ENCODE results near the gene HSFY2.
"Not testable (repeated sequence)": the region's sequence is repeated elsewhere in the genome, so short reads cannot be mapped to it uniquely, and the experiment has no call there.

The HSFY2 gene, protein sequence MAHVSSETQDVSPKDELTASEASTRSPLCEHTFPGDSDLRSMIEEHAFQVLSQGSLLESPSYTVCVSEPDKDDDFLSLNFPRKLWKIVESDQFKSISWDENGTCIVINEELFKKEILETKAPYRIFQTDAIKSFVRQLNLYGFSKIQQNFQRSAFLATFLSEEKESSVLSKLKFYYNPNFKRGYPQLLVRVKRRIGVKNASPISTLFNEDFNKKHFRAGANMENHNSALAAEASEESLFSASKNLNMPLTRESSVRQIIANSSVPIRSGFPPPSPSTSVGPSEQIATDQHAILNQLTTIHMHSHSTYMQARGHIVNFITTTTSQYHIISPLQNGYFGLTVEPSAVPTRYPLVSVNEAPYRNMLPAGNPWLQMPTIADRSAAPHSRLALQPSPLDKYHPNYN

DNA sequence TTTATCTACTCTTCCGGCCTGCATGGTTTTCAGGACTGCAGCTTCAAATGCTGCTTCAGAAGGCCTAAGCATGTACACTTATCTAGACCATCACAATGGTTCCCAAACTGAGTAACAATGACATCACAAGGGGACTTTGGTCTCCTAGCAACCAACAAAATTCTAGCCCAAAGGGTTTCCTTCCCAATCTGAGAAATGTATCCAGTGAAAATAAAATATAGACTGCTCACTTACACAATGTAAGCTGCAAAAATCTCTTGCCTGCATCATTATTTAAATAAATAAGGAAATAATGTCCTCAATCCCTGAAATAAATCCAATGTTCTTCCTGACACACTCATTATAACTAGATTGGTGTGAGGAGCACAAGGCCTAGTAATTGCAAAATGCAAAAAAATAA lies at the start of gene HSFY2:
TSS of gene HSFY2 (minus strand) at position 101 of the 400 bp plus-strand sequence. CDS start 117 bp downstream, outside the sequence.
- not testable (repeated sequence) for DNase-seq

DNA sequence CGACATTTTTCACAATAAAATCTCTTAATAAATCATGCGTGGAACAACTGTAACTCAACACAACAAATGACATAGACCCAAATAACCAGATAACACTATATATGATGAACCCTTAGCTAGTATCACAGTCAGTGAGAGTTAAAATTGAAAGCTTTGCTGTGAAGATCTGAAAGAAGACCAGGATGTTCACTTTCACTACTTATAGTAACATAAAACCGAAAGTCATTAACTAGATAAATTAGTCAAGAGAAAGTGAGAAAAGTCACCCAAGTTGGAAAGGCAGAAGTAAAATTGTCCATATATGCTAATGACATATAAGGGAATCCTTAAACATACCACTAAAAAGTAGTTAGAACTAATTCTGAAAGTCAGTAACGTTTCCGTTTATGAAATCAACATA lies 42.2 kb upstream of the HSFY2 start:
- DNase-seq, result not testable (repeated sequence)

DNA sequence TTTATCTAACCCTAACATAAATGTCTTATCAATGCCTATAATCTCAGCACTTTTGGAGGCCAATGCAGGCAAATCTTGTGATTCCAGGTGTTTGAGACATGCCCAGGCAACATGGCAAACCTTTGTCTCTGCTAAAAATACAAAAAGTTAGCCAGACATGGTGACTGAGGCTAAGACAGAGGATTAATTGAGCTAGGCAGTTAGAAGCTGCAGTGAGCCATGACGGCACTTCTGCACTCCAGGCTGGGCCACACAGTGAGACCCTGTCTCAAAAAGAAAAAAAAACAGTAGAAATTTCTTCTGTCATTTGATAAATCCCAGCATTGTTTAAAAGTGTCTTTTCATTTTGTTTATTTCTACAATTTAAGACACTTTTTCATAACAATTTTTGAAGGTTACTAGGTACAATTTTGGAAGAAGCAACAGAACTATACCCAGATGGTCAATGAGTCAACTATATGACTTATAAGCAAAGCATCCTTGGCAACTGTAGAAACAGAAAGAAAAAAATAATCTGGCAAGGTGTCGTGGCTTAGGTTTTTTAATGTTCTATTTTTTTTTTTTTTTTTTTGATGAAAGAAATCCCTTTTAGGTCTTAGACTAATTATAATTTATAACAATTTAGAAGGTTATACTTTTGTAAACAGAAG lies 15.3 kb upstream of the HSFY2 start:
- not testable (repeated sequence) for DNase-seq

DNA sequence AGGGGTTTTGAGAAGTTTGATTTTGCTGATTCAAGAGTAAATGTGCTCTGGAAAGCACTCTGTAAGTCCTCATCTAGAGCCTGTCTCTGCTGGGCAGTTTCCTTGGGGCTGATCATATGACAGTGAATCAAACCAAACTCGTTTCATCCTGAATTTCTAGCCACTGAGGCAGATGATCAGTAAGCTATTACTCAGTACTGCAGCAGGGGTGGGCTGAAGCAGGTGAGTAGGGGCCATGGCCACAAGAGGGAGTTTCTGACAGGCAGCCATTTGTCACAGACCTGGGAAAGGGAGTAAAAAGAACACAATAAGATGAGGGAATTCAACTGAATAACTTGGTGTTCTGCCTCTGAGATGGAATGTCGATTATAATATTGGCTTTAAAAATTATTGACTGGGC lies 19.5 kb downstream of the HSFY2 start:
- DNase-seq, result not testable (repeated sequence)

DNA sequence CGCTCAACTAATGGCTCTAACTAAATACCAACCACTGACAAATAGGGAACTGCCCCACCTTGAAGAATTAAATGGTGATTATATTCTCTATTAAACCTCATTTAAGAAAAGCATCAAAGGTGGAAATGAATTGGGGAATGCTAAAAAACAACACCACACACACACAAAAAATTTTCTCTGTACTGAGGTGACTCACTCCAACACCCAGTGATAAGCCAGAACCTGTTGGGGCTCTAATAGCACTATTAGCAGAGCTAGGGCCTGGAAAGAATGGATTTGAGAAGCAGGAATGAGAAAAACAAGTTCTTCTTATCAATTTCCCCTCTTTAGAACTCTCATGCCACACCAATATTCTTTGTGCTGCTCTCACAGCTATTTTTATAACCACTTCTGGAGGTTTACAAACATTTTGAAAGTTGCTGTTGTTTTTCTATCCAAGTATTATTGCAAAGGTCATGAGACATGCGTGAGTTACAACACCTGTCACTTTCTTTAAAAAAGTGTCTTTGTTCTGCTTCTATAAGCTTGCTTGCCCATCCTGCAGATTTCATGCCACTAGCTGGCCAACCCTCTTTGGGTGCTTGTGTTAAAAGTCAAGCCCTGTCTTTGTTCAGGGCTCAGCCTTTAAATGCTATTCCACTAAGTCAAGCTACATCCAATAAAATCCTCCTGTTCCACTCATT lies 20.3 kb downstream of the HSFY2 start:
- not testable (repeated sequence) for DNase-seq

DNA sequence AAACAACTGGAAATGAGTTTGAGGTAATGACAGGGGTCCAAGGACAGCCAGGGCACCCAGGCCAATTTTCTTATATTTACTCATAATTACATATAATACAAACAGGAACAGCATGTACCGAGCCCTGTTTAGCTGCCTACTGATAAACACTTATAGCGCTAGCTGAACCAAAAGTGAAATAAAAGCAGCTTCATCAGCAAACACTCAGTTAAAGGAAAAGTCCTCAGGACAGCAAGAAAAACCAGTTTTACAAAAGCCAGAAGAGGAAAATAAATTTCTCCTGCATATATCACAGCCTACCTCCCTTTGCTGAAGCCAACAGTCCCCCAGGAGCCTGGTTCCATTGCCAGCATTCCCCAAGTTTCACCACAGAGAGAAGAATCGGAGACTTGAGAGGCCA lies 49.8 kb downstream of the HSFY2 start:
- not testable (repeated sequence) for DNase-seq
